C4-2B (cell line): ENCODE data around the gene DEGS1.

Experiments
- CTCF ChIP-seq: fragments of 450-650 bp; conservative IDR thresholded peaks from 2 replicates; pipeline ENCODE4 v1.5.1; 2017; ENCODE audit warnings: mild to moderate bottlenecking
- ZFX ChIP-seq: fragments of 450-650 bp; IDR thresholded peaks from 2 replicates; pipeline ENCODE4 v1.6.1; 2017

- TF ChIP-seq CTCF, result no peak
- TF ChIP-seq ZFX, result no peak
Measured at GRCh38 chr1:224141693-224142092, 41.3 kb upstream of the DEGS1 start.
